ENCODE results near the gene CD81.

The CD81 gene

GRCh38 chr11:2352420-2352819 lies 24.7 kb upstream of the CD81 start:
- no peak for ATAC-seq
- TF ChIP-seq OSR1 (CRISPR knock-in tag; IDR thresholded peaks at IDR 0.05): no peak
- no peak for TF ChIP-seq ARNTL (CRISPR knock-in tag; IDR thresholded peaks at IDR 0.05; ENCODE audit: borderline replicate concordance, low read depth)
- TF ChIP-seq, protein P1, sequence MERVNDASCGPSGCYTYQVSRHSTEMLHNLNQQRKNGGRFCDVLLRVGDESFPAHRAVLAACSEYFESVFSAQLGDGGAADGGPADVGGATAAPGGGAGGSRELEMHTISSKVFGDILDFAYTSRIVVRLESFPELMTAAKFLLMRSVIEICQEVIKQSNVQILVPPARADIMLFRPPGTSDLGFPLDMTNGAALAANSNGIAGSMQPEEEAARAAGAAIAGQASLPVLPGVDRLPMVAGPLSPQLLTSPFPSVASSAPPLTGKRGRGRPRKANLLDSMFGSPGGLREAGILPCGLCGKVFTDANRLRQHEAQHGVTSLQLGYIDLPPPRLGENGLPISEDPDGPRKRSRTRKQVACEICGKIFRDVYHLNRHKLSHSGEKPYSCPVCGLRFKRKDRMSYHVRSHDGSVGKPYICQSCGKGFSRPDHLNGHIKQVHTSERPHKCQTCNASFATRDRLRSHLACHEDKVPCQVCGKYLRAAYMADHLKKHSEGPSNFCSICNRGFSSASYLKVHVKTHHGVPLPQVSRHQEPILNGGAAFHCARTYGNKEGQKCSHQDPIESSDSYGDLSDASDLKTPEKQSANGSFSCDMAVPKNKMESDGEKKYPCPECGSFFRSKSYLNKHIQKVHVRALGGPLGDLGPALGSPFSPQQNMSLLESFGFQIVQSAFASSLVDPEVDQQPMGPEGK (CRISPR knock-in tag; IDR thresholded peaks at IDR 0.05; ENCODE audit: borderline replicate concordance): no peak
- no peak for TF ChIP-seq ZFP3 (CRISPR knock-in tag; IDR thresholded peaks at IDR 0.05)
- TF ChIP-seq RARB (CRISPR knock-in tag; IDR thresholded peaks at IDR 0.05): no peak
- no peak for TF ChIP-seq BACH2 (CRISPR knock-in tag; IDR thresholded peaks at IDR 0.05; ENCODE audit: borderline replicate concordance)
- TF ChIP-seq, protein P2, sequence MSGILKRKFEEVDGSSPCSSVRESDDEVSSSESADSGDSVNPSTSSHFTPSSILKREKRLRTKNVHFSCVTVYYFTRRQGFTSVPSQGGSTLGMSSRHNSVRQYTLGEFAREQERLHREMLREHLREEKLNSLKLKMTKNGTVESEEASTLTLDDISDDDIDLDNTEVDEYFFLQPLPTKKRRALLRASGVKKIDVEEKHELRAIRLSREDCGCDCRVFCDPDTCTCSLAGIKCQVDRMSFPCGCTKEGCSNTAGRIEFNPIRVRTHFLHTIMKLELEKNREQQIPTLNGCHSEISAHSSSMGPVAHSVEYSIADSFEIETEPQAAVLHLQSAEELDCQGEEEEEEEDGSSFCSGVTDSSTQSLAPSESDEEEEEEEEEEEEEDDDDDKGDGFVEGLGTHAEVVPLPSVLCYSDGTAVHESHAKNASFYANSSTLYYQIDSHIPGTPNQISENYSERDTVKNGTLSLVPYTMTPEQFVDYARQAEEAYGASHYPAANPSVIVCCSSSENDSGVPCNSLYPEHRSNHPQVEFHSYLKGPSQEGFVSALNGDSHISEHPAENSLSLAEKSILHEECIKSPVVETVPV (CRISPR knock-in tag; IDR thresholded peaks at IDR 0.05): no peak

- ATAC-seq: no peak
- TF ChIP-seq BACH2 (CRISPR knock-in tag; IDR thresholded peaks at IDR 0.05; ENCODE audit: borderline replicate concordance): no peak
- TF ChIP-seq ZC3H10 (CRISPR knock-in tag; IDR thresholded peaks at IDR 0.05): no peak
- TF ChIP-seq, protein P1 (CRISPR knock-in tag; IDR thresholded peaks at IDR 0.05; ENCODE audit: borderline replicate concordance): no peak
- TF ChIP-seq CREB5 (CRISPR knock-in tag; IDR thresholded peaks at IDR 0.05; ENCODE audit: low read depth): no peak
- TF ChIP-seq CSDC2 (CRISPR knock-in tag; IDR thresholded peaks at IDR 0.05): no peak
- no peak for TF ChIP-seq ZNF8 (CRISPR knock-in tag; IDR thresholded peaks at IDR 0.05)
- TF ChIP-seq ZNF565 (CRISPR knock-in tag; conservative IDR thresholded peaks at IDR 0.05; ENCODE audit: low read depth): no peak
- no peak for TF ChIP-seq GLIS3 (CRISPR knock-in tag; IDR thresholded peaks at IDR 0.05)
- no peak for TF ChIP-seq ARNTL (CRISPR knock-in tag; IDR thresholded peaks at IDR 0.05; ENCODE audit: borderline replicate concordance, low read depth)
- TF ChIP-seq ZFP30 (CRISPR knock-in tag; IDR thresholded peaks at IDR 0.05): no peak
- TF ChIP-seq ISL1 (CRISPR knock-in tag; IDR thresholded peaks at IDR 0.05): no peak
- TF ChIP-seq, protein P3, sequence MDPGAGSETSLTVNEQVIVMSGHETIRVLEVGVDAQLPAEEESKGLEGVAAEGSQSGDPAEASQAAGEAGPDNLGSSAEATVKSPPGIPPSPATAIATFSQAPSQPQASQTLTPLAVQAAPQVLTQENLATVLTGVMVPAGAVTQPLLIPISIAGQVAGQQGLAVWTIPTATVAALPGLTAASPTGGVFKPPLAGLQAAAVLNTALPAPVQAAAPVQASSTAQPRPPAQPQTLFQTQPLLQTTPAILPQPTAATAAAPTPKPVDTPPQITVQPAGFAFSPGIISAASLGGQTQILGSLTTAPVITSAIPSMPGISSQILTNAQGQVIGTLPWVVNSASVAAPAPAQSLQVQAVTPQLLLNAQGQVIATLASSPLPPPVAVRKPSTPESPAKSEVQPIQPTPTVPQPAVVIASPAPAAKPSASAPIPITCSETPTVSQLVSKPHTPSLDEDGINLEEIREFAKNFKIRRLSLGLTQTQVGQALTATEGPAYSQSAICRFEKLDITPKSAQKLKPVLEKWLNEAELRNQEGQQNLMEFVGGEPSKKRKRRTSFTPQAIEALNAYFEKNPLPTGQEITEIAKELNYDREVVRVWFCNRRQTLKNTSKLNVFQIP (CRISPR knock-in tag; IDR thresholded peaks at IDR 0.05; ENCODE audit: borderline replicate concordance, low read depth): no peak
- TF ChIP-seq TOX (CRISPR knock-in tag; IDR thresholded peaks at IDR 0.05; ENCODE audit: borderline replicate concordance): no peak
These were observed 22.0 kb upstream of the CD81 start for GRCh38 chr11:2355000-2355644.

GRCh38 chr11:2357246-2357645 lies 19.9 kb upstream of the CD81 start:
- no peak for ATAC-seq
- no peak for TF ChIP-seq ZC3H10 (CRISPR knock-in tag; IDR thresholded peaks at IDR 0.05)
- no peak for TF ChIP-seq ARNTL (CRISPR knock-in tag; IDR thresholded peaks at IDR 0.05; ENCODE audit: borderline replicate concordance, low read depth)
- TF ChIP-seq CREB5 (CRISPR knock-in tag; IDR thresholded peaks at IDR 0.05; ENCODE audit: low read depth): no peak
- TF ChIP-seq, protein P4, sequence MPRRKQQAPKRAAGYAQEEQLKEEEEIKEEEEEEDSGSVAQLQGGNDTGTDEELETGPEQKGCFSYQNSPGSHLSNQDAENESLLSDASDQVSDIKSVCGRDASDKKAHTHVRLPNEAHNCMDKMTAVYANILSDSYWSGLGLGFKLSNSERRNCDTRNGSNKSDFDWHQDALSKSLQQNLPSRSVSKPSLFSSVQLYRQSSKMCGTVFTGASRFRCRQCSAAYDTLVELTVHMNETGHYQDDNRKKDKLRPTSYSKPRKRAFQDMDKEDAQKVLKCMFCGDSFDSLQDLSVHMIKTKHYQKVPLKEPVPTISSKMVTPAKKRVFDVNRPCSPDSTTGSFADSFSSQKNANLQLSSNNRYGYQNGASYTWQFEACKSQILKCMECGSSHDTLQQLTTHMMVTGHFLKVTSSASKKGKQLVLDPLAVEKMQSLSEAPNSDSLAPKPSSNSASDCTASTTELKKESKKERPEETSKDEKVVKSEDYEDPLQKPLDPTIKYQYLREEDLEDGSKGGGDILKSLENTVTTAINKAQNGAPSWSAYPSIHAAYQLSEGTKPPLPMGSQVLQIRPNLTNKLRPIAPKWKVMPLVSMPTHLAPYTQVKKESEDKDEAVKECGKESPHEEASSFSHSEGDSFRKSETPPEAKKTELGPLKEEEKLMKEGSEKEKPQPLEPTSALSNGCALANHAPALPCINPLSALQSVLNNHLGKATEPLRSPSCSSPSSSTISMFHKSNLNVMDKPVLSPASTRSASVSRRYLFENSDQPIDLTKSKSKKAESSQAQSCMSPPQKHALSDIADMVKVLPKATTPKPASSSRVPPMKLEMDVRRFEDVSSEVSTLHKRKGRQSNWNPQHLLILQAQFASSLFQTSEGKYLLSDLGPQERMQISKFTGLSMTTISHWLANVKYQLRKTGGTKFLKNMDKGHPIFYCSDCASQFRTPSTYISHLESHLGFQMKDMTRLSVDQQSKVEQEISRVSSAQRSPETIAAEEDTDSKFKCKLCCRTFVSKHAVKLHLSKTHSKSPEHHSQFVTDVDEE (CRISPR knock-in tag; IDR thresholded peaks at IDR 0.05): no peak
- no peak for TF ChIP-seq GLIS3 (CRISPR knock-in tag; IDR thresholded peaks at IDR 0.05)
- TF ChIP-seq ZFP30 (CRISPR knock-in tag; IDR thresholded peaks at IDR 0.05): no peak
- TF ChIP-seq ZFP3 (CRISPR knock-in tag; IDR thresholded peaks at IDR 0.05): no peak
- TF ChIP-seq SNAI2 (CRISPR knock-in tag; IDR thresholded peaks at IDR 0.05): no peak
- no peak for TF ChIP-seq TOX (CRISPR knock-in tag; IDR thresholded peaks at IDR 0.05; ENCODE audit: borderline replicate concordance)
- no peak for TF ChIP-seq ZNF565 (CRISPR knock-in tag; conservative IDR thresholded peaks at IDR 0.05; ENCODE audit: low read depth)
- TF ChIP-seq RARB (CRISPR knock-in tag; IDR thresholded peaks at IDR 0.05): no peak
- TF ChIP-seq BACH2 (CRISPR knock-in tag; IDR thresholded peaks at IDR 0.05; ENCODE audit: borderline replicate concordance): no peak
- TF ChIP-seq TCF4 (CRISPR knock-in tag; IDR thresholded peaks at IDR 0.05; ENCODE audit: borderline replicate concordance): no peak
- TF ChIP-seq ESRRG (CRISPR knock-in tag; IDR thresholded peaks at IDR 0.05): no peak
- TF ChIP-seq, protein P3 (CRISPR knock-in tag; IDR thresholded peaks at IDR 0.05; ENCODE audit: borderline replicate concordance, low read depth): no peak
